Tibial nerve (tissue), 4 donors: ENCODE results near the gene PLEKHG2. TPM values are rescaled to one million over a fixed set of nuclear protein-coding genes. Genes with fewer than 3 reads are reported as not detected.

Source experiments
- DNase-seq, 2 donors: peaks; one replicate each; pipeline ENCODE4 v3.0.0-alpha.2; 2019; ENCODE audit warnings: low spot score in 2 of 2
- H3K27ac ChIP-seq, 4 donors: fragments of 200-600 bp; sonication (generic) in 3 of 4; one replicate each; pipeline ENCODE4 v1.5.1; 2017 to 2019; ENCODE audit warnings: mild to moderate bottlenecking in 1 of 4
- H3K27me3 ChIP-seq, 2 donors: fragments of 200-600 bp; sonication (generic) in 1 of 2; one replicate each; pipeline versions ENCODE4 v1.5.1 to v1.6.0; 2017 to 2019
- H3K36me3 ChIP-seq, 3 donors: fragments of 200-600 bp; sonication (generic); one replicate each; pipeline ENCODE4 v1.5.1; 2018 to 2019
- H3K4me1 ChIP-seq, 4 donors: fragments of 200-600 bp; sonication (generic) in 3 of 4; one replicate each; pipeline ENCODE4 v1.5.1; 2017 to 2019
- H3K4me3 ChIP-seq, 4 donors: fragments of 200-600 bp; sonication (generic) in 3 of 4; one replicate each; pipeline ENCODE4 v1.5.1; 2017 to 2019; ENCODE audit warnings: mild to moderate bottlenecking in 1 of 4, moderate library complexity in 1 of 4
- H3K9me3 ChIP-seq, 4 donors: fragments of 200-600 bp; sonication (generic) in 3 of 4; one replicate each; pipeline ENCODE4 v1.5.1; 2017 to 2019
- CTCF ChIP-seq, 5 experiments: fragments of 200-600 bp in 3 of 5; fragments of 450-650 bp in 2 of 5; sonication (generic) in 3 of 5; IDR thresholded peaks; one replicate each; pipeline ENCODE4 v1.5.1; 2016 to 2019; ENCODE audit warnings: antibody characterized with exemption in 5 of 5, mild to moderate bottlenecking in 3 of 5, moderate library complexity in 2 of 5
- EP300 ChIP-seq, 2 donors: sonication (generic); formaldehyde crosslinking; IDR thresholded peaks; one replicate each; pipeline ENCODE4 v1.6.1; 2017; ENCODE audit warnings: antibody characterized with exemption in 2 of 2, mild to moderate bottlenecking in 1 of 2
- POLR2A ChIP-seq, 2 donors: fragments of 450-650 bp; IDR thresholded peaks; one replicate each; pipeline ENCODE4 v1.6.1; 2017; ENCODE audit warnings: antibody characterized with exemption in 2 of 2, mild to moderate bottlenecking in 2 of 2, moderate library complexity in 2 of 2
- WGBS, 2 donors: methylation state at CpG; one replicate each; pipeline ENCODE4 v1.1.5; 2018; 5-methylcytosine and 5-hydroxymethylcytosine counted together
- total RNA-seq, 4 donors: library from RNA; depleted of rRNA; stranded (reverse); fragments of >200 nt; gene quantifications; one replicate each; pipeline ENCODE4 v1.1.0, GENCODE V29; 2016

Gene PLEKHG2, protein sequence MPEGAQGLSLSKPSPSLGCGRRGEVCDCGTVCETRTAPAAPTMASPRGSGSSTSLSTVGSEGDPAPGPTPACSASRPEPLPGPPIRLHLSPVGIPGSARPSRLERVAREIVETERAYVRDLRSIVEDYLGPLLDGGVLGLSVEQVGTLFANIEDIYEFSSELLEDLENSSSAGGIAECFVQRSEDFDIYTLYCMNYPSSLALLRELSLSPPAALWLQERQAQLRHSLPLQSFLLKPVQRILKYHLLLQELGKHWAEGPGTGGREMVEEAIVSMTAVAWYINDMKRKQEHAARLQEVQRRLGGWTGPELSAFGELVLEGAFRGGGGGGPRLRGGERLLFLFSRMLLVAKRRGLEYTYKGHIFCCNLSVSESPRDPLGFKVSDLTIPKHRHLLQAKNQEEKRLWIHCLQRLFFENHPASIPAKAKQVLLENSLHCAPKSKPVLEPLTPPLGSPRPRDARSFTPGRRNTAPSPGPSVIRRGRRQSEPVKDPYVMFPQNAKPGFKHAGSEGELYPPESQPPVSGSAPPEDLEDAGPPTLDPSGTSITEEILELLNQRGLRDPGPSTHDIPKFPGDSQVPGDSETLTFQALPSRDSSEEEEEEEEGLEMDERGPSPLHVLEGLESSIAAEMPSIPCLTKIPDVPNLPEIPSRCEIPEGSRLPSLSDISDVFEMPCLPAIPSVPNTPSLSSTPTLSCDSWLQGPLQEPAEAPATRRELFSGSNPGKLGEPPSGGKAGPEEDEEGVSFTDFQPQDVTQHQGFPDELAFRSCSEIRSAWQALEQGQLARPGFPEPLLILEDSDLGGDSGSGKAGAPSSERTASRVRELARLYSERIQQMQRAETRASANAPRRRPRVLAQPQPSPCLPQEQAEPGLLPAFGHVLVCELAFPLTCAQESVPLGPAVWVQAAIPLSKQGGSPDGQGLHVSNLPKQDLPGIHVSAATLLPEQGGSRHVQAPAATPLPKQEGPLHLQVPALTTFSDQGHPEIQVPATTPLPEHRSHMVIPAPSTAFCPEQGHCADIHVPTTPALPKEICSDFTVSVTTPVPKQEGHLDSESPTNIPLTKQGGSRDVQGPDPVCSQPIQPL (N-terminal part only)
- 10 to 100 TPM; 20.1 to 62.1 (median 35.6) TPM for total RNA-seq

- H3K4me3 ChIP-seq, result peak within 1 kb of the TSS; percentile 66 to 96 (median 84)
- peaks cover 6 to 53% (median 34%) of the 10 kb centered on the region in 4 donors for H3K4me1 ChIP-seq
- WGBS, 2 donors, result 0 to 1% methylated on average over 34 to 39 of the region's 60 CpGs
- peaks cover 10 to 34% (median 17%) of the 10 kb centered on the region in 3 donors for H3K36me3 ChIP-seq
- peak within 1 kb of the TSS; percentile 94 to 100 (median 100) for H3K27ac ChIP-seq
- DNase-seq, result peak; percentile 97 to 99
- H3K9me3 ChIP-seq, result no peaks in the 10 kb centered on the region
- H3K27me3 ChIP-seq, result no peaks in the 10 kb centered on the region
- TF ChIP-seq CTCF (IDR thresholded peaks at IDR 0.05), result peak; percentile 78 to 97 (median 95)
- TF ChIP-seq EP300 (IDR thresholded peaks at IDR 0.05), result peak; percentile 90 to 94
- peak; percentile 46 to 48 for TF ChIP-seq POLR2A (IDR thresholded peaks at IDR 0.05)
Observed at GRCh38 chr19:39412100-39412866, at the start of gene PLEKHG2. TSS of gene PLEKHG2 (plus strand) at chr19:39412669. CDS start at chr19:39414087, 1,418 bp downstream.

- no peaks in the 10 kb centered on the region for H3K27me3 ChIP-seq
- peak overlapping the region; percentile 77 to 99 (median 88) for H3K27ac ChIP-seq
- H3K36me3 ChIP-seq, result peaks cover 0 to 55% (median 0%) of the 10 kb centered on the region in 3 donors
- H3K4me3 ChIP-seq, result no peak overlapping the region
- H3K4me1 ChIP-seq, result peaks cover 4 to 76% (median 47%) of the 10 kb centered on the region in 4 donors
- no peaks in the 10 kb centered on the region for H3K9me3 ChIP-seq
- 36 to 42% methylated on average over 6 of the region's 6 CpGs for WGBS, 2 donors
- TF ChIP-seq EP300 (IDR thresholded peaks at IDR 0.05) (peak in 1 of 2 donors; percentile 5), CTCF (IDR thresholded peaks at IDR 0.05) (no peak), POLR2A (IDR thresholded peaks at IDR 0.05) (no peak)
- DNase-seq, result no peak
Observed at GRCh38 chr19:39362682-39363657, 49.5 kb upstream of the PLEKHG2 start.

GRCh38 chr19:39363901-39364457, 48.5 kb upstream of the PLEKHG2 start:
- H3K27me3 ChIP-seq, result no peaks in the 10 kb centered on the region
- no peaks in the 10 kb centered on the region for H3K9me3 ChIP-seq
- H3K4me3 ChIP-seq, result no peak overlapping the region
- H3K27ac ChIP-seq, result peak overlapping the region; percentile 77 to 99 (median 88)
- peak; percentile 49 to 63 for DNase-seq
- TF ChIP-seq POLR2A (IDR thresholded peaks at IDR 0.05) (no peak), EP300 (IDR thresholded peaks at IDR 0.05) (peak in 1 of 2 donors; percentile 96), CTCF (IDR thresholded peaks at IDR 0.05) (peak in 1 of 5 experiments; percentile 9)
- H3K4me1 ChIP-seq, result peaks cover 4 to 81% (median 47%) of the 10 kb centered on the region in 4 donors
- H3K36me3 ChIP-seq, result peaks cover 0 to 53% (median 0%) of the 10 kb centered on the region in 3 donors
- WGBS, 2 donors, result 11 to 21% methylated on average over 5 of the region's 5 CpGs
